T-helper 1 cell (primary cell): Measurements from ENCODE around the gene HIBCH.
"Not testable (repeated sequence)": the region's sequence is repeated elsewhere in the genome, so short reads cannot be mapped to it uniquely, and the experiment has no call there.

Experiments used
- DNase-seq, 5 donors: peaks; one replicate each; pipeline ENCODE4 v3.0.0-alpha.2; 2012 to 2020

Gene HIBCH

GRCh38 chr2:190223989-190224388, 95.6 kb downstream of the HIBCH start:
- not testable (repeated sequence) for DNase-seq

GRCh38 chr2:190222745-190223144, 96.9 kb downstream of the HIBCH start:
- DNase-seq: not testable (repeated sequence)

GRCh38 chr2:190221429-190221828, 98.2 kb downstream of the HIBCH start:
- DNase-seq: no peak

DNA sequence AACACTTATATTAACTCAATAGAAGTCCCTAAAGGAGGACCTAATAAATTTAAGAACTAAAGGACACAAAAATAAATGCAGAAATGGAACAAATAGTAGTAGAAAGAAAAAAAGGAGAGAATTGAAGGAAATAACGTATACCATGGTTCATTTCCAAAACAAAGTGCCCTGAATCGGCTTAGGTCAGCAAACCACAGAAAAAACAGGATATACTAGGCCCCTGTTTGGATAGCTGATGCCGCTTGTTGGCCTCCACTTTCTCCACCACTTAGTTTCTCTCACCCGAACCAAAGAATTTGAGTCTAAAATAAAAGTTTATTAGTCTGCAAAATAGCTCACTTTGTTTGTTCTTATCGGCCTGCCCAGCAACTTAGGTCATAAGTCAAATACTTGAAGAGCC, 100.4 kb downstream of the HIBCH start:
- no peak for DNase-seq

DNA sequence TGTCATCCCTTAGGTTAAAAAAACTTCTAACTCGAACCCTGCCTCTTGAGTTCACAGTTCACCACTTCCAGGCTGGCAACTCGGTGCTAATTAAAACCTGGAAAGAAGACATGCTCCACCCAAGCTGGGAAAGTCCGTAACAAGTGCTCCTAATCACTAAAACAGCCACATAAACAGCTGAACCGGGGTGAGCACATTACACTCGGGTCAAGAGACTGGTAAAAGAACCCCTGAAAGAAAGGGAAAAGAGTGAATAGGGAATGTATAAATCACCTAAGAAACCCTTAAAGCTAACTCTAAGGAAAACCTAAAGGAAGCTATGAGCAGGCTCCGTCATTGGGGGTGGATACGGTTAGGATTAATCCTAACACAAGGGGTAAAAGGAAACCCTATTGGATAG, 102.0 kb downstream of the HIBCH start:
- DNase-seq: no peak

DNA sequence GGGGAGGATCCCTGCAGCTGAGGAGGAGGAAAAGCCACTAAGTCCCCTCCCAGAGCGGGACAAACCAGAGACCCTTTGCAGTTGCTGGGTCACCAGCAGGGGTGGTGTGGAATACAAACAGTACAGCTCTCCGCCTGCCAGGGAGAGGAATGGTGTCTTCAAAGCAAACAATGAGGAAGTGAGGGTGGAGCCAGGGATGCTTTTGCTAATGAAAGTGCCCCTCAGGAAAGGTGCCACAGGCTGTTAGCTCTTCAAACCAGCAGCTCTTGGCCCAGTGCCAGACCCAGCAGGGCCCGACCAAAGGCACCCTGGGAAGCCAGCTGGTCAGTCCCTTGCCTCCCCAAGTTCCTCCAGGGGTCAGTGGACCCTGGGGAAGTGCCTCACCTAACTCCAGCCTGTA, 102.8 kb downstream of the HIBCH start:
- DNase-seq: no peak

DNA sequence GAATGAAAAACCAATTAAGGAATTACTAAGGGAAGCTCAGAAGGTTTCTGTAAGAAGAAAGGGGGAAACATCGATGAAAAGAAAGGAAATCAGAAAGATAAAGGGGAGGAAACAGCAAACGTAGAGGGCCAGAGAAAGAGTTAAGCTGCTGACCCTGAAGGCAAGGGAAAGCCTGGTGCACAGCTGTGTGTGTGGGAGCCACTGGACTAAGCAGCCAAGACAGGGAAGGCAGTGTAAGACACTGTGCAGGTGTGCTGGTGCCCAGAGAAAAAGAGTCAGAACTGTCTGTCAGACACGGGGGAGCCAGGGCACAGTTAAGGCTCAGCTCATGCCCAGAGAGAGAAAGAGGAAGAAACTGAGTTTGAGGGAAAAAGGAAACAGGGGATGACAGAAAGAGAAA, 104.0 kb downstream of the HIBCH start:
- no peak for DNase-seq

DNA sequence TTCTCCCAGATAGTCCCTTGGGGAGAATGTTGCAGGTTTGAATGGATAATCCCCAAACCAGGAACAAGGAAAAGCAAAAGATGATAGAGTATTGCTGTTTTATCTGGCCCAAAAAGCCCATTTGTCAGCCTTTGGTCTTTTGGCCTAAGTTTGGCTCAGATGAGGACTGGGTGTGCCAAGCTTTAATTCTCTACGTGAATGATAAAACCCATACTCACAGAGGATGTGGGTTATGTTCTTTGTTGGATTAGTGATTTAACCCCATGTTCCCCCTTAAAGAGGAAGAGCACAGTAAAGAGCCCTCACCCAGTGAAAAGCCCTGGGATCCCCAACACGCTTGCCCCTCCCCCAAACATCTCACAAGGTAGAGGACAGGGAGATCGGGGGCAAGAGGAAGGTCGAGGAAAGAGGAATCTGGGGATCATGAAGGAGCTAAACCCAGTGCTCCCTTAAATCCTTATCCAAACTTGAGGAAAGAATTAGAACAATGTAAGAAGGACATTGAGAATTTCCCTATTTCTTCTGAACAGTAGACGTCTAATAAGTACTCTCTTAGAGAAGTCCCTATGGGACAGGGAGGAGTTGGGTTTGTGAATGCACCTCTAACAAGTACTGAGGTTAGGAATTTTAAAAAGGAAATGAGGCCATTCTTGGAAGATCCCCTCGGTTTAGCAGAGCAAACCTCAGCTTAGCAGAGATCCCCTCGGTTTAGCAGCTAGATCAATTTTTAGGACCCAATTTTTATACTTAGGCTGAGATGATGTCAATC, 105.0 kb downstream of the HIBCH start:
- no peak for DNase-seq

GRCh38 chr2:190213441-190214335, 105.9 kb downstream of the HIBCH start:
- DNase-seq: no peak

- no peak for DNase-seq
These were observed 109.2 kb downstream of the HIBCH start for GRCh38 chr2:190210471-190210870.

DNA sequence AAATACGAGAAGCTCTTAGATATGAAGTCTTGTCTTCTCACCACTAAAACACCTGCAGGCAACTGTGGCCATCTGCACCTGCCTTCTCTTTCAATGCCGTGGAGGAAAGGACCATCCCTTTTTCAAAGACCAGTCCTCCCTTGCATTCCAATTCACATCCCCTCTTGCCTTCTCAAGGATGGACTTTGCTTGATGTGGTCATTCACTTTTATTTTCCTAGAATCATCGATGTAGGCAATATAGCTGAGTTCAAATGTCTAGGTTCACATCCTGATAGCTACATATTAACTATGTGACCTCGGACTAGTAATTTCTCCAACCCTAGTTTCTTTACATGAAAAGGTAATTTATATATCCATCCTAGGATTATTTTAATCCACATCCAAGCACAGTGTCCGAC, 110.1 kb downstream of the HIBCH start:
- no peak for DNase-seq

- no peak for DNase-seq
These were observed 111.7 kb downstream of the HIBCH start for GRCh38 chr2:190207930-190208329.

DNA sequence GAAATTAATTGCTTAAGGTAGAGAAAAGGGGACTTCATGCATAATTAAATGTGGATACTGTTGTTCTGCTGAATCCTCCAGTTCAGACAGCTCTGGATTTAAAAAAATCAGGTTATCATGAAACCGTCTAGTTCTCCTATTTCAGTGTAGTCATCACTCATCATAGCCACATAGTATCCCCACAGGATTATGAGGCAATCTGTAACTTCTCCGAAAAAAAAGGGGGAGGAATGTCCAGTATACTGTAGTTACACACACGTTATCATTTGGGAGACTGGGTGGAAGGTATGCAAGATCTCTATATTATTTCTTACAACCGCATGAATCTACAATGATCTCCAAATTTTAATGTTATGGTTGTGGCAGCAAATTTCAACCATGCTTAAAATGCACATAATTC, 114.0 kb downstream of the HIBCH start:
- no peak for DNase-seq

DNA sequence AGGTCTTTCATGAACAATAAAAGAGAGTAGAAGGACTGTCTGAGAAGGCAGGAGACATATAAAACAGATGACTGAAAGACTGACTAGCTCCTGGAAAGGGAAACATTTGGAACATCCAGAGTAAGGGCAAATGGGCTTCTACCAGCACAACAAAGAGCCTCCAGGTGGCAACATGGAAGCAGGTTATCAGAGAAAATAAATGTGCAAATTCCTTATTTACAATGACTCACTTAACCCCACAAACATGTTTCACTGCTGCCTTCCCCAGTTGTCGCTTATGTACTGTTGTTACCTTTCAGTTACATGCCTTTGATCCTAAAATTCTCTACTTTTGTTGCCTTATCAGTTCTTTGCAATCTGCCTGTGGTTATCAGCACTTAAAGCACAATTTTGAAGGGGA, 117.0 kb downstream of the HIBCH start:
- no peak for DNase-seq

DNA sequence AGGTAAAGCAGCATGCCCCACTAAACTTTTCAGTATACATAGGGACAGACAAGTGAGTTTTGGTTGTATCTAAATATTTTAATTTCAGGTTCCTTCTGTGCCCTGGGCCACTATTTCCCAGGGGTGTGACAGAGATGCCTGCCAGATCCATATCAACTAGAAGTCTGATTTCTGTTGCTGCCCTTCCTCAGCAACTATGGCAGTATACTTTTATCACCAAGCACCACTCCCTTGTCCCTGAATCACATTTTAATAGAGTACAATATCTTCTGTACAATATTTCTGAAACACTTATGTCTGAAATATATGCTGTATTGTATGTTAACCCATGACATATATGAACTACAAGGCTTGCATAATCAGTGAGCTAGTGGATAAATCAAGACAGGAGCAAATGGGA, 117.6 kb downstream of the HIBCH start:
- DNase-seq: no peak

GRCh38 chr2:190200603-190201002, 119.0 kb downstream of the HIBCH start:
- DNase-seq: no peak

DNA sequence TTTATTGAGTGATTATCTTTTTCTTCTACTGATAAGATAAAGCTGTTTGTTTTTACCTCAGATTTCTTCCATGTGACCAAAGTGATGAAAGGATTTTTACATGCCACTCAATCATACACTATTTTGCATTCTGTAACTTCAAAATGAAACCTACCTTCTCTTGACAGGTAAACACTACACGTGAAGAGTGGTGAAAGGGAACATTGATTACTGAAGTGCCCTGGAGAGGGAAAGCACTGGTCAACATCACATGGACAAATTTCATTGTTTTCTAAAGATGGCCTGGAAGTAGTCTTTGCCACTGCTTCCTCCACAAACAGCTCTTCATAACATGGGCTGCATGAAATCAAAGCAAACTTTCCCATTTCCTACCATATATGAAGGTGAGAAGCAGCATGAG, 120.1 kb downstream of the HIBCH start:
- no peak for DNase-seq

- no peak for DNase-seq
These were observed 120.5 kb downstream of the HIBCH start for GRCh38 chr2:190199109-190199508.

- no peak for DNase-seq
These were observed 122.4 kb downstream of the HIBCH start for GRCh38 chr2:190197143-190197720.

DNA sequence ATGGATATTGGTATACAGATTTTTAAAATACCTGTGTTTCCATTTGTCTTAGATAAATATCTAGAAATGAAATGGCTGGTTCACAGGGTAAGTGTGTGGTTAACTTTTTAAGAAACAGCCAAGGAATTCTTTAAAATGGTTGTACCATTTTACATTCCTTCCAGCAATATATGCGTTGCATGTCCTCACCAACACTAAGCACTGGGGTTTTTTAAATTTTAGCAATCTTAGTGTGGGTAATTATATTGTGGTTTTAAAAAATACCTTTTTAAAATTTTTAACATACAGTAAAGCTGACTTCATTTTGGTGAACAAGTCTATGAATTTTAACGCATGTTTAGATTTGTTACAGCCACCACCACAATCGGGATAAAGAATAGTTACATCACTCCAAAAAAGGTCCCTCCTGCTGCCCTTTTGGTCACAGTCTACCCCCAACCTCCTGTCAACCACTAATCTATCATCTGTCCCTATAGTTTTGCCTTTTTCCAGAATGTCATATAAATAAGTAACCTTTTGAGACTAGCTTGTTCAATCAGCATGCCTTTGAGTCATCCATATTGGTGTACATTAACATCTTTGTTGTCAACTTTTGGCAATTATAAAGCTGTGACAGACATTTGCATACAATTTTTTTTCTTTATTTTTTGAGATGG, 129.0 kb downstream of the HIBCH start:
- DNase-seq: no peak

DNA sequence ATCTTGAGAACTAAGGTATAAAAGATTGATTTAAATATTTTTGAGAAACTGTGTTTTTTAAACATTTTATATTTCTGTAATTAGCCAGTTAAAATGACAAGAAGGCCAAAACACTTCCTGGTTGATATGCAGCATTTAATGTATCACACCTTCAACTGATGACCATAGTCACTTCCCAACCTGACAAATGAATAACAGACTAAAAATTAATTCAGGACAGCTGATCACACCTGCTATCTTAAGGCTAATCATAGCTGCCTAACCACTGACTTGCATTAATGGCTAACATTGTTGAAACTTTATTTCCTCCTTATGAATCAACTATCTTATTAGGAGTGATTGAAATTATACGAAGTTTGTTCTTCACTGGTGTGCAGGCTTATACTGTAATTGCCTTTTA, 131.3 kb downstream of the HIBCH start:
- DNase-seq: no peak

DNA sequence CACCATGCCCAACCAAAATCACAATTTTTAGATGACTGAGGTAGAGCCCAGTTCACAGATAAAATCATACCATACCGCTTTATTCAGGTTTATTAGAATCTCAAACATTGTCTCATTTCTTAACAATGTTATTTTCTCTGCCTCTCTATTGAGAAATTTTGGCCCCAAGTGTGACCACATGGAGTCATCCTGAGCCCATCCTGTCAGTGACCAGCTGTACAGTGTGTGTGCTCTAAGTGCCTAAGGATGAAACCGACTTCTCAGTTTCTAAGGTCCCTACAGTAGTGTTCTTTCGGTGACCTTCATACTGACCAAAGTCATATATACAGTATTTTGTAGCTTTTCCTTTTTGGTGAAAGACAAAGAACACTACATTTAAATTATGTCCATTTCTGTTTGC, 133.4 kb downstream of the HIBCH start:
- no peak for DNase-seq

GRCh38 chr2:190185380-190185779, 134.2 kb downstream of the HIBCH start:
- DNase-seq: no peak
